Fibroblast of the conjunctiva (primary cell): ENCODE measurements around the gene OPN1SW.

ENCODE experiments used
- DNase-seq: peaks from one replicate; pipeline ENCODE4 v3.0.0-alpha.2; 2010; ENCODE audit warnings: low read depth

OPN1SW gene

DNA sequence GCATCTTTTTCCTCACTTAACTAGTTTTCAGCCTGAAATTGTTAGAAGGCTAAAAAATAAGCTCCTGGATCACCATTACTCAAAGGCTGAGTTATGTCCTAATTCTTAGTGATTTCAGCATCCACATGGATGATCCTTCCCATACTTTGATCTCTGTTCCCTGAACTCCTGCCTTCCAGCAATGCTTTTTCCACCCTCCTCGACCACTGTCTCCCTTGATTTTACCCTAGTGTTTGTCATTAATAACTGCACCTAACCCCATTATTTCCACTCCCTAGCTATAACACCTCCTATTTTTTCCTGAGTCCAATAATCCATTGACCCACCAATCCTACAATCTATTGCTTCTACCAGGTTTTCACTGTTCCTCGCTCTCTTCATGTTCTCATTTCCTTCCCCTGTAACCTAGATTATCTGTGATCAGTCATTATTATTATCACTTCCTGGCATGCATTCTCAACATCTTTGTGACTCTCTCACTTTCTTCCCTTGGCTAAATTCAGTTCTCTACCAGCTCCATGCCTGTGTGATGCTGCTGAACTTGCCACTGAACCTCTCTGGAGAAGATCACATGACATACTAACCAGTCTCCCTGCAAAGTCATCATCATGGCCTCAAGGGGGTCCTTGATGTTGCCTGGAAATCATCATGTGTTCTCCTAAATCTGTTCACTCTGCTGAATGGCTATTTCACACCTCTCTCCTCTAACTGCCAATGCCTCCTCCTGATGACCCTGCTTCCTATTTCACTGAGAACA is 42.9 kb downstream of the OPN1SW start:
- no peak for DNase-seq

DNA sequence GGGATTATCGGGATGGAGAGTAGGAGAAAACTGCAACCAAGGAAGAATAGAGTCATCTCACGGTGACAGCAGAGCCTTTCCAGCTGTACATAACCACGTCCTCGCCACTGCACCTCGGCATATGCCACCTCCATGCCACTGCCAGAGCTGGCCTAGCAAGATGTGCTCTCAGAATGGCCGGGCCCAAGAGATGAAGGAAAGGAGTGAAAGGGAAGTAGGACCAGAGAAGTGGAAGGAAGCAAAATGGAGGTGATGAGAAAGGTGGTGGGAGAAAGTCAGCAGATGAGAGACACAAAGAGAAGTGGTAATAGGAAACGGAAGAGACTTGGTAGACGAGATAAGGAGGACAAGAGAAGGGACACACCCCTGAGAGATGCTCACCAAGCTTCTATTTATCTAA is 44.4 kb downstream of the OPN1SW start:
- DNase-seq, result no peak

DNA sequence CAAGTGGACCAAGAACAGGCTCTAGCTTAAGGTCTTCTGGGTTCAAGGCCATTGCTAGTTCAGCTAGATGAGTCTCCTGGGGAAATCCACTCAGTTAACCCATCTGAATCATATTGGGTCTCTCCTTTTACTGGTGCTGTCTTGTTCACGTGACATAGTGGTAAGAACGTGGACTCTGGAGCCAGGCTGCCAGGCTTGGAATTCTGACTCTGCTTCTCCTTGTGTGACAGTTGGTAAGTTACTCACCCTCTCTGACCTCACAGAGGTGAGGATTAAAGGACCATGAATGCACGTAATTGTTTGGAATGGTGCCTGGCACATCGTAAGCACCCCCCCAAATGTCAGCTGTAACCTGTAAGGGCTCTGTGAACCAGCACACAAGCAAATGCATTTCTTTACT is 46.1 kb downstream of the OPN1SW start:
- no peak for DNase-seq

DNA sequence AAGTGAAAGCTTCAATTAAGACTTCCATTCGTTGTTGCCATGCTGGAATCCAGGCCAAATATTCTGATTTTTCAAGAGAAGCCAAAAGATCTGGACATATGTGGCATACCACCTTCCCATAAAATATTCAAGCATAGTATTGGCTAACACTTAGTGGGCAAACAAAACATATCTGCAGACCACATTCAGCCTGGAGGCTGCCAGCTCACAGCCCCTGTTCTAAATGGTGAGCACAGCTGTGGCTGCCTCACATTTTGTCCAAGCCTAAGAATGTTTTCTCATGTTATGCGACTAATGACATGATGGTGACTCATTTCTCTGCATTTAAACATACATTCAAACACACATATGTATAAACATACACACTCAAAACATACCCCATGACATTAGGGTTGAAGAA is 47.0 kb downstream of the OPN1SW start:
- no peak for DNase-seq

DNA sequence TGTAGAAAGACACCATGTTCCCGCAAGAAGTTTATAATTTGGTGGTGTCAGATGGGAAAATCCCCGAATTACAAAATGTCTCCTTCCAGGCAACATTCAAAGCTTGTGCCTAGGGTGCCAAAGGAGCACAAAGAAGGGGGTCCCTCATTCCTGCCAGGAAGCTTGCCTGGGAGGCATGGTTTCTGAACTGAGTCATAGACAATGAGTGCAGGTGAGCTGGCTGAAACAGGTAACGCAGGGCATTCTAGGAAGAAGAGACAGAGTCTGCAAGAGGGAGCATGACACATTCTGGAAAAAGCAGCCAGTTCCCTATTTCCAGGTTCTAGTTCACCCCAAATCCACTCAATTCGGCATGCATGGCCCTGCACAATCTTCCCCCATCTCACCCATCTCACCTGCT is 48.4 kb downstream of the OPN1SW start:
- no peak for DNase-seq

DNA sequence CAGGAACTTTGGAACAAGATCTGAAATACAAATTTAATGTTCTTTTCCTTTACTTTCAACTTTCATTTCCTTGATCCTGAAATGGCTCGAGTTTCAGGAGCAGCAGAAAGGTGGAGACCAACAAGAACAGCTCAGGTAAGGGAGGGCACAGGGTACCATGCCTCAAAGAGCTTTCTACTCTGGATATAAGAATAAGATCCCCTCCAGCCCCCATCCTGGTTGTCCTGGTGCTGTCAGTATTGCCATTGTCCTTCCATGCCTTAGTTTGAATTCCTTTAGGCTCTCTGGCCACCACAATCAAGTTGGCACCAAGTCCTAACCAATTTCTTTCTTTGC is 48.9 kb downstream of the OPN1SW start:
- no peak for DNase-seq

DNA sequence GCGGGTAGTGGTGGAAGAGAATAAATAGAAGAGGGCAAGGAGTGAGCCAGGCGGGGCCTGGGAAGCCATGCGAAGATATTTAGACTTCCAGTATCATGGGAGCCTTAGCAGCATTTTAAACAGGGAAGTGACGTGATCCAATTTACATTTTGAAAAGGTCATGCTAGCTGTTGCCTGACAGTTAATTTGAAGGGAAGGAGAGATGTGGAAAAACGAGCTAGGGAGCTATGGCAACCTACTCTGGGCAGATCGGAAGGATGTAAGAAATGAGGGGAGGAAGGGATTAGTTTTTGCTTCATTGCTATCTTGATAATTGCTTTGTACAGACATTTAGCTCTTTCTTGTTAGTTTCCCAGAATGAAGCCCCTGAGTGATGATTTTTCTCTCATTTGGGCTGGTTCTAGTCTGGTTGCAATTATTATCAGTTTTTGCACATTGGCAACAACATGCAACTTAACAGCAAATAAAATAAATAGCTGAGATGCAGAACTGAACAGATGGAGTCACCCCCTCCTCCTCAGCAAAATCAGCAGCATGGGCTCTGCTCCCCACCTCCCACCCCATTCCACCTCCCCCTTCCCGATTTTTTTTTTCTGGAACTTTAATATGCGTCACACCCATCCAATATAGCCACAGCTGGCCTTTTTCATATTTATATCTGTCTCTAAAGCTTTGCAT is 49.4 kb downstream of the OPN1SW start:
- DNase-seq, result no peak

DNA sequence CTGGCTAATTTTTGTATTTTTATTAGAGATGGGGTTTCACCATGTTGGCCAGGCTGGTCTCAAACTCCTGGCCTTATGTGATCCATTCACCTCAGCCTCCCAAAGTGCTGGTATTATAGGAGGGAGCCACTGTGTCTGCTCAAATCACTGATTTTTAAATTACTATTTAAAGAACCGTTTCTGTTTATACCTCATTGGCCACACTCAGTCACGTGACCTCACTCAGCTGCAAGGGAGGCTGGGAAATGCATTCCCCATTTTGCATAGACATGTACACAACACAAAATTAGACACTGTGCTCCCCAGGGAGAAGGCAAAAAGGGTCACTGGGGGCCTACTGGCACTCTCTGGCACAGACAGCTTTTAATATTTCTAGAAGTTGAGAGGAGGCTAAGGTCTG is 50.1 kb downstream of the OPN1SW start:
- no peak for DNase-seq

DNA sequence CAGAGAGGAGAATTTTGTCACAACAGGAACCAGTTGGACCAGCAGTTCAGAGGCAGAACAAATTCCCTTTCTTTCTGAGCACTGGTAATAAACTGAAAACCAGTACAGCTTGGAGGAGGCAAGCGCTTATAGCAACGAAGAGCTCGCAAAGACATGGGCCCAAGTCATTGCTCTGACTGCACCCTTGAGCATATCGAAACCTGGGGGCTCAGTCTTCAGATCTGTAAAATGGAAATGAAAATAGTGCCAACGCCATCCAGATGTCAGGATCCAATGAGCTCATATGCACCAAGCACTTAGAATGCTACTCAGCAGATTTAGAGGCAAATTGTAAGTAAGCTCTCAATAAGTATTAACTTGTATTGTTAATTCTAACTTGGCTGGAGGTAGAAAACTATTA is 50.9 kb downstream of the OPN1SW start:
- DNase-seq, result no peak
